ENCODE results near the gene ABCD1.

DNA sequence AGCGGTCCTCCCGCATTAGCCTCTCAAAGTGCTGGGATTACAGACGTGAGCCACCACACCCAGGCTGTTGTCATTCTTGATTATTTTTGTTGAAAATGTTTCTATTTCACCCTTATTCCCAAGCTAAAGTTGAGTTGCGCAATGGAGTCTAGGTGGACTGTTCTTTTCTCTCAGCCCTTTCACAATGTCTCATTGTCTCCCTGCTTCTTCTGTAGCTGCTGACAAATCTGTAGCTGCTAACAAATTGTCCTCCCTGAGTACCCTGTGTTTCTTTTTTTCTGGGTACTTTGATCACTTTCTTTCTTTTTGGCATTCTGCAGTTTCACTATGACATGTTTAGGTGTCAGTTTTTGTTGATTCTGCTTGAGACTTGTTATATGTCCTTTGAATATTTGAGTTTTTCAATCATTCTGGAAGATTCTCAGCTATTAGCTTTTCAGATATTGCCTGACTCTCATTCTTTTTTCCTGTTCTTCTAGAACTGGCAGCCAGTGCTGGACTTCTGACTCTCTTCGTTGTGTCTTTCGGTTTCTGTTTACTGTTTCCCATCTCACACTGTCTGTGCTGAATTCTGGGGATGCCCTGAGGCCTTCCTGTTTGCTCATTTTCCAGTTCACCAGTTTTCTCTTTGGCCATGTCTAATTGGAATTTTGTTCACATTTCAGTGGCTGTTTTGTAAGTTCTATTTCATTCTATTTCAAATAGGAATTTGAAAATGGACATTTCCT lies 6.6 kb downstream of the ABCD1 start:
- TF ChIP-seq, protein P1, sequence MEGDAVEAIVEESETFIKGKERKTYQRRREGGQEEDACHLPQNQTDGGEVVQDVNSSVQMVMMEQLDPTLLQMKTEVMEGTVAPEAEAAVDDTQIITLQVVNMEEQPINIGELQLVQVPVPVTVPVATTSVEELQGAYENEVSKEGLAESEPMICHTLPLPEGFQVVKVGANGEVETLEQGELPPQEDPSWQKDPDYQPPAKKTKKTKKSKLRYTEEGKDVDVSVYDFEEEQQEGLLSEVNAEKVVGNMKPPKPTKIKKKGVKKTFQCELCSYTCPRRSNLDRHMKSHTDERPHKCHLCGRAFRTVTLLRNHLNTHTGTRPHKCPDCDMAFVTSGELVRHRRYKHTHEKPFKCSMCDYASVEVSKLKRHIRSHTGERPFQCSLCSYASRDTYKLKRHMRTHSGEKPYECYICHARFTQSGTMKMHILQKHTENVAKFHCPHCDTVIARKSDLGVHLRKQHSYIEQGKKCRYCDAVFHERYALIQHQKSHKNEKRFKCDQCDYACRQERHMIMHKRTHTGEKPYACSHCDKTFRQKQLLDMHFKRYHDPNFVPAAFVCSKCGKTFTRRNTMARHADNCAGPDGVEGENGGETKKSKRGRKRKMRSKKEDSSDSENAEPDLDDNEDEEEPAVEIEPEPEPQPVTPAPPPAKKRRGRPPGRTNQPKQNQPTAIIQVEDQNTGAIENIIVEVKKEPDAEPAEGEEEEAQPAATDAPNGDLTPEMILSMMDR (conservative IDR thresholded peaks at IDR 0.05), result no peak
- no peak for TF ChIP-seq EZH2 (IDR thresholded peaks at IDR 0.05; ENCODE audit: low read depth)

Measured in PC-9 (cell line).